Muscle of back (tissue), 11 donors: ENCODE data around the gene MRLN. TPM values are rescaled to one million over a fixed set of nuclear protein-coding genes. Genes with fewer than 3 reads are reported as not detected.
A peak's percentile ranks its signal among the peaks of the same experiment; 100 is the strongest.
"Not testable (repeated sequence)": the region's sequence is repeated elsewhere in the genome, so short reads cannot be mapped to it uniquely, and the experiment has no call there.

Experiments used
- DNase-seq, 3 donors: peaks; one replicate each; pipeline versions ENCODE4 v3.0.0 to v3.0.0-alpha.2; 2013
- polyA plus RNA-seq, 10 donors: library from polyadenylated mRNA; unstranded; fragments of 120-200 nt; gene quantifications; one replicate each; pipeline ENCODE4 v1.2.1, GENCODE V29; 2013; ENCODE audit not compliant: insufficient read length in 10 of 10

Gene MRLN
- polyA plus RNA-seq, 10 donors: 101 to 217 (median 173) TPM

DNA sequence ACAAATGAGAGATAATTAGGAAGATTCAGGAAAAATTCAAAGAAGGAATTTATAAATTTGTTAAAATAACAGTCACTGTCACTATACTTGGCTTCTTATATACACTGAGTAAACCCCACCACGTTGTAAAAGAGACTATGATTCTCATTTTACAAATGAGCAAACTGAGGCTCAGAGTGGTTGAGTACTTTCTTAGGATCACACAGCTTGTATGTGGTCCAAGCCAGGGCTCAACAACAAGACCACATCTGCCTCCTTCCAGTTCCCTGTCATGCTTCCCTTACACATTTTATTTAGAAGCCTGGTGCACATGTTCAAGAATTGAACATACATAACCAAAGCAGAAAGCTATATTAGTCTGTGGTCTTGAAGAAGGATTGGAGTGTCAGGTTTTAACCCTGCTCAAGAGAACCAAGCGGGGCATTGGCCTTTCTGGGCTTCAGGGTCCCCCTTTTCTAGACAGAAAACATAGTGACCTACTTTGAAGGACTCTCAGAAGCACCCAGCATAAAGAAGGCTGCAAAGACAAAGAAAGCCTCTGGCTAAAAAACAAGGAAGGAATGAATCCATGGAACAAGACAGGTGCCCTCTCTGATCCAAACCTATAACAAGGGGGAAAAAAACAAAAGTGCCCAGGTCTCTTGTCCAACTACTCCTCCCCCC lies 846 bp downstream of the MRLN start:
- peak in 1 of 3 donors; percentile 6 for DNase-seq

DNA sequence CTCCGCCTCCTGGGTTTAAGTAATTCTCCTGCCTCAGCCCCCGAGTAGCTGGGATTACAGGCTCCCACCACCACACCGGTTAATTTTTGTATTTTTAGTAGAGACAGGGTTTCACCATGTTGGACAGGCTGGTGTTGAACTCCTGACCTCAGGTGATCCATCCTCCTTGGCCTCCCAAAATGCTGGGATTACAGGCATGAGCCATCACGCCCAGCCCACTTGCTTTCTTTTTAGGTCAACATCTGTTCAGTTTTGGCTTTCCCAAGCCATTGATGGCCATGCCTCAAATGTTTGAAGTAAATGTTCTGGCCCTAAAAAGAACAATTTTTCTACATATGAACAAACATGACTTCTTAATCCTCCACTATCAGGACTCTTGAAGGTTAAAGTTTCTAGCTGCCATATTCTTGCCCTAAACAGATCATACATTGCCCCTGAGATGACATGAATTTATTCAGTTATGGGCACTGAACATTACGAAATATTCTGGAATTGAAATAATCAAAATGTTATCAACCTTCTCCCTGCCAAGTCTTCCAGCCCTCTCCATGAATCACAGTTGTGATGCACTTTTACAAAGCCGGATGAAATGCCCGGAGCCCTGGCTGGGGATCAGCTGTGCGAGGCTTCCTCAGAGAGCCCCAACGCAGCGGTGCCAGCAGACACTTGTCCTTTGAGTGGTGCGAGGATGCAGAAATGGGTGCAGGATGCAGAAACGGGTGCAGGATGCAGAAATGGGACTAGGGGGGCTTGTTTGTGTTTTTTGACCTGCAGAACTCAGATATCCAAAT lies 2.9 kb downstream of the MRLN start:
- DNase-seq: no peak

DNA sequence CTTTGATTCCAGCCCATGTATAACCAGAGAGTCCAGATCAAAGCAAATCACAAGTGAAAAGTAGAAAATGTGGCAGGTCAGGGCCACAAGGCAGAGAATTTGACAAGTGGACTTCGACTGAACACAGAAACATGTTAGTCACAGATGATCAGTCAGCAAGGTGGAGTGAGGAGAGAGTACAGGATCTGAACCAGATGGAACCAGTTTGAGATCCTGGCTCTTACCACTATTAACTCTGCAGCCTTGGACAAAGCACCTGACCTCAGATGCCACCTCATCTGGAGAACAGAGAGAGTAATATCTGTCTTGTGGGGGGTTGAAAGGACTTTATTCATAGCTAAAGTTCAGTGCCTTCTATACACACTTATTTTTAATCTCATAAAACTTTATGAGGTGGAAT lies 4.4 kb downstream of the MRLN start:
- no peak for DNase-seq

DNA sequence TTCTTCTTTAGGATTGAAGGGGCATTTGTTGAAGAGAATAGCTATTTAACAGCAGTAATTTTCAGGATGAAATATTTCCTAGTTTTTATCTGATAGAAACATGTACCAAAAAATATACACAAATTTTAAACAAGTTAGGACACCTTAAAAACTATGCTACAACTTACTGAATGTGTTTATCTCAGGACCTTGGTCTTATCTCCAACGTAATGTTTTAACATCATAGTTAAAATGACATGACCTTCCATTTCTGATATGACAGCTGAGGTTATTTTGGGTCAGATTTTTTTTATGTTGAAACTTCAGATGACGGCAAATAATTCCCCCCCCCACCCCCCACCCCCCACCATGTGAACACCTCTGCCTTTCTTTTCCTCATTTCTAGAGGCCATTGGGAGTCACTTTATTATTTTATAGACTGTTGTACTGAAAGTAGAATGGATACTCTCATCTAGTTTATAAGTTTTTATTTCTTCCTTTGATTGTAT lies 8.0 kb downstream of the MRLN start:
- no peak for DNase-seq

GRCh38 chr10:59744762-59745161 lies 8.5 kb downstream of the MRLN start:
- DNase-seq: not testable (repeated sequence)

- DNase-seq: not testable (repeated sequence)
Measured at GRCh38 chr10:59744156-59744555, 9.1 kb downstream of the MRLN start.

DNA sequence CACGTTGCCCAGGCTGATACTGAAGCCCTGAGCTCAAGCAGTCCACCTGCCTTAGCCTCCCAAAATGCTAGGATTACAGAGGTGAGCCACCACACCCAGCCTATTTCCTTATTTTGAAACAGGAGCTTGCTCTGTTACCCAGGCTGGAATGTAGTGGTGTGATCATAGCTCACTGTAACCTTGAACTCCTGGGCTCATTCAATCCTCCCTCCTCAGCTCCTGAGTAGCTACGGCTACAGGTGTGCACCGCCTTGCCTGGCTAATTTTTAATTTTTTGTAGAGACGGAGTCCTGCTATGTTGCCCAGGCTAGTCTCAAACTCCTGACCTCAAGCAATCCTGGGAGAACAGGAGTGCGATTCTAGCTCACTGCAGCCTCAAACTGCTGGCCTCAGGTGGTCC lies 11.7 kb downstream of the MRLN start:
- DNase-seq: no peak

DNA sequence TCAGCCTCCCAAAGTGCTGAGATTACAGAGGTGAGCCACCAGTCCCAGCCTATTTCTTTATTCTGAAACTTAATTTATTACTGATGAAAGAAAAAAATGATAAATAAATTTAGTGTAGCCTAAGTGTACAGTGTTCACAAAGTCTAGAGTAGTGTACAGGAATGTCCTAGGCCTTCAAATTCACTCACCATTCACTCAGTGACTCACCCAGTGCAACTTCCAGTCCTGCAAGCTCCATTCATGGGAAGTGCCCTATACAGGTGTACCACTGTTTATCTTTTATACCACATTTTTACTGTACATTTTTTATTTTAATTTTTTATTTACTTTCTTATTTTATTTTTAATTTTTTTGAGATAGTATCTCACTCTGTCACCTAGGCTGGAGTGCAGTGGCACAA lies 12.2 kb downstream of the MRLN start:
- DNase-seq: no peak

DNA sequence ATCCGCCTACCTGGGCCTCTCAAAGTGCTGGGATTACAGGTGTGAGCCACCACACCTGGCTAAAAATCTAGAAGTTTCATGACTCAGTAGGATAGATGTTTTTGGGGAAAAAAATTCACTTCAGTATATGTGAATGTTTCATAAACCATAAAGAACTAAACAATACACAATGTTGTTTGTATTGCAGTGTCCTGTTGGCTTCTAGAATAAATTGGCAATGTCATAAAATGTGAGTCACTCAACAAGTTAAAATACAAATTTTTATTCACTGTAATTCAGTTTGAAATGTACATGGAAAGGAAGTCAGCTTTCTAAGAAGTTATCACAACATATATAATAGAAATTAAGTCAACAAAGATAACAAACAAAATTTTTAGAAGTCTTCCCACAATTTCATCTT lies 16.5 kb downstream of the MRLN start:
- no peak for DNase-seq

- DNase-seq: no peak
Measured at GRCh38 chr10:59735296-59735695, 18.0 kb downstream of the MRLN start.

DNA sequence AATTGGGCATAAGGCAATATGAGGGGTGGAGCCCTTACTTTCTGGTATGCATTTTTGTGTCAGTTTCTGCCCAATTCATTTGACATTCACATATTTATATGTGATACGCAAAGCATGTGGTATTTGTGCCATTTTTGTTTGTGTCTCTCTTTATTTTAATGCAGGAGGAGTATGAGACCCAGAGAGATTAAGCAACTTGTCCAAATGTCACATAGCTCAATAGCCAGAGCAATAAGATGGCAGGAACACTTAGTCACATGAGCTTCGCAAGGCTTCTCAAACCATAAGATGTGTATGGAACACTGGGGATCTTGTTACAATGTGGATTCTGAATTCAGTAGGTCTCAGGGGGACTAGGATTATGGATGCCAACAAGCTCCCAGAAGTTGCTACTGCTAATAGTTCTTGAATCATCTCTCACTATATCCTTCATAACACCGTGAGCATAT lies 19.2 kb downstream of the MRLN start:
- DNase-seq: no peak

DNA sequence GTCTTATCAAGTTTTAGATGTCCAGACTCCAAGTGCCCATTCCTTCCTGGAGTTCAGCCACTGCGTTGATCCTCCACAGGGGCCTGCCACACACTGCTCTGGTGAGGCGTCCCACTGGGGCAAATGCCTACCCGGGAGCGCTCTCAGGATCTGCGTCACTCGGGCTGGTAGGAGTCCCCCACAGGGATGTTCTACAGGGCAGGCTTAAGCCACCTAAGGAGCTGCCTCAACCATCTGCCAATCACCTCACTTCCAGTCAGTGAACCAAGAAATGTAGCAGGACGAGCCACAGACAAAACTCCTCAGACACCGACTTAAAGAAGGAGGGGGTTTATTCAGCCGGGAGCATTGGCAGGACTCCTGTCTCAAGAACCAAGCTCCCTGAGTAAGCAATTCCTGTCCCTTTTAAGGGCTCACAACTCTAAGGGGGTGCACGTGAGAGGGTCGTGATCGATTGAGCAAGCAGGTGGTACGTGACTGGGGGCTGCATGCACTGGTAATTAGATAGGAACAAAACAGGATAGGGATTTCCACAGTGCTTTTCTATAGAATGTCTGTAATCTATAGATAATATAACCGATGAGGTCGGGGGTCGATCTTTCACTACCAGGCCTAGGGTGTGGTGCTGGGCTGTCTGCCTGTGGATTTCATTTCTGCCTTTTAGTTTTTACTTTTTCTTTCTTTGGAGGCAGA lies 19.8 kb downstream of the MRLN start:
- not testable (repeated sequence) for DNase-seq

- DNase-seq: not testable (repeated sequence)
Measured at GRCh38 chr10:59732849-59733248, 20.4 kb downstream of the MRLN start.

DNA sequence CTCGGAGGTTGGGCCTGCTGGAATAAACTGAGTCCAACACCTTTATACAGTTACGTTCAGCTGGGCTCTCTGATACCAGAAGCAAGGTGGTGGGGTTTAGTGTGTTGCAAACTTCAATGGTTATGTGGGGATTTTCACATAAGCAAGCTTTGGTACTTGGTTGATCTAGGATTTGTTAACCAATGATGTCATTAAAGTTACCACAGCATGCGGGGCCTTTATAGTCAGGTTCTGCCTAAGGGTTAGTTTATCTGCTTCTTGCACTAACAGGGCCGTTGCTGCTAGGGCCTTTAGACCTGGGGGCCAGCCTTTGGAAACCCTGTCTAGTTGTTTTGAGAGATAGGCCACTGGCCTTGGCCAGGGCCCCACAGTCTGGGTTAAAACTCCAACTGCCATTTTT lies 24.1 kb downstream of the MRLN start:
- DNase-seq: not testable (repeated sequence)

DNA sequence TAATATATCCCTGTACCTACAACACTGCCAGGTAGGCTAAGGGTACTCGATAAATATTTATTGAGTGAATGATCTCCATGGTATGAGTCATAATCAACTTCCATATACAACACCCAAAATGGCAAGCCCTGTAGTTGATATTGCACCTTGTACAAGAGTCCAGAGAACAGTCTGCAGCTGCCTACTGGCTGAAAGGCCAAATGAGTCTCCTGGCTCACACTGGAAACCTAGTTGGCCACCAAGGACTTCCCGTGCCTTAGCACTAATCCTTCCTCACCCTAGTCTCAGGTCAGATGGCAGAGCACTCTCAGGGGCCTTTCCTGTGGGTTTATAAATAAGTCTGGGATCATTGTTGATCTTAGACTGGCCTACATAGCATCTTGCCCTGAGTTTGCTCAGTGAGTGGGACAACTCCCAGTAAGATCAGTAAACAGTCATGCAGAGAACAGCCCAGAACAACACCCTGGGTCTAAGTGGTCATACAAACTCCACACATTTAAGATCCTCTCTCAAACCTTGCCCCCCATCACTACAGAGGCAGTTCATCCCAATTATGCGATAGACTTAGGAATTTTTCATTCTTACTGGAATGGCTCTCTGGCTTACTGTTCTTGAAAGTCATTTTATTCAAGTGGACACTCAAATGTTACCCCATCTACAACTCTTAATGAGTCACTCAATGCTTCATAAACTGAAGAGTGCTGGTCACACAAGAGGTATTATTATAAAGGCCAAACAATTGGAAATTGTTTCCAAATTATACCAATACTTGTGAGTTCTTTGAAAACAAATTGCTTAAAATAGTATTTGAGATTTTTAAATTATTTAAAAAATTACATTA lies 28.9 kb downstream of the MRLN start:
- DNase-seq: peak in 1 of 3 donors; percentile 12

- no peak for DNase-seq
Measured at GRCh38 chr10:59720377-59720776, 32.9 kb downstream of the MRLN start.

DNA sequence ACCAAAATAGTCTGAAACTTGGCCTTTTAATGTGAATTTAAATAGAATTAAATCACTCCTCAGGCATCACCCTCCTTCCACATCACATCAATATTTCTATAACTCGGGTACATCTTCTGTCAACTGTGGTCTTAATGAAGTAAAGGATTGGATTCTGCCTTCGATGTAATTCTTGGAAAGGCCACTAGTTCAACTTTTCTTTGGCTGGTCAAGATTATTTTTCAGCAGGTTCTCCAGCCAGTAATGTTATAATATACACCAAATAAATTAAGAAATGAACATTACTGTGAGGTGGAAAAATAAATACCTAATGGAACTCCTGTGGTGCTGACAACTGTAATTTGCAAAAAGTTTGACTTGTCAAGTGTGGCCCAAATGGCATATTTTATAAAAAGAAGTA lies 33.9 kb downstream of the MRLN start:
- DNase-seq: no peak

DNA sequence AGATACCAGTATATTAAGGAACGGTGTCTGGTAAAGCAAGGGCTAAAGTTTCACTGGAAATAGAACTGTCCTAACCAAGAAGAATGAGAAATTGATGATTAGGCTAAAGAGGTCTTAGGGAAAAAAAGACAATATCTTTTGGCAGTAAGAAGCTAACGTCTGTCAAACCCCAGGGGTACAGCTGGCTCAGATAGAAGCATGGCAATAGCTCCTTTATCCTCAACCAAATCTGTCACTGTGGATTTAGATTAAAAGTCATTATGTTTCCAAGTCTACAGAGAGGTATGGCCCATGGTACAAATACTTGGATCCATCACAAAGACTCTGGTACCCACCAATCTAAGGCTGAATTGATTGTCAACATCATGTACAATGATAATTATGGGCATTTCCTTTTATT lies 35.0 kb downstream of the MRLN start:
- no peak for DNase-seq

GRCh38 chr10:59713196-59713821 lies 39.9 kb downstream of the MRLN start:
- DNase-seq: no peak

GRCh38 chr10:59711871-59712494 lies 41.3 kb downstream of the MRLN start:
- DNase-seq: no peak
